Measurements from ENCODE around the gene SLC35F6.
"Not testable (repeated sequence)": the region's sequence is repeated elsewhere in the genome, so short reads cannot be mapped to it uniquely, and the experiment has no call there.

Gene SLC35F6

DNA sequence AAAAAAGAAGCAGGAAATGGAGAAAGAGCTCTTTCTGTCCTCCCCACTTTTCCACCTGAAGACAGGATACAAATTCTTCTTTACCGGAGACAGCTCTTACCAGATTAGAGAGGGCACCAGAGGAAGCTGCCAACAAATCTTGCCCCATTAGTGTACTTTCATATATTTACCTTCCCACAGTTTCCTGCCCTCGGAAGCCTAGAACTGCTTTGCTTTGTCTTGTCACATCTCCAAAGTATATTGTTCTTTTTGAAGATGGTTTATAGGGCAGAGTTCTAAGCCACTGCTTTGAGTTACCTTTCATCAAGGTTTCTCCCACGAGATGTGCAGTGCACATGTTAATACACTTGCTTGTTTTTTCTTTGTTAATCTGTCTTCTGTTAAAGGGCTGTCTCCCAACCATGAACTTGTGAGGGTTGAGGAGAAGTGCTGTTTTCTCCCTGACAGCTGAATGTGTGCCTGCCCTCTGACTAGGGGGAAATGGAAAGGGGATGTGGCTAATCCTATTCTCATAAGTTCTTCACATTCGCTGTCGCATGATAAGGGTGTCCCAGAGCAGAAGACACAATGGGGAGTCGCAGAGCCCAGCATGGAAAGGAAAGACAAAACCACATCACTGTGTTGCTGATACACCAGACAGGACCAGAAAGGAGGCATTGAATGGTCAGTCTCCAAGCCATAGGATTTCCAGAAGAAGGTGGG is 45.9 kb downstream of the SLC35F6 start:
- H2BK120ac ChIP-seq (ENCODE audit: low read depth, low read length): no peak overlapping the region
- H2AK5ac ChIP-seq (ENCODE audit: low read length): no peak overlapping the region
- H3K27ac ChIP-seq (ENCODE audit: low read depth, low read length): no peak overlapping the region
- no peak overlapping the region for H4K8ac ChIP-seq (ENCODE audit: low read depth, low read length)
- no peaks in the 10 kb centered on the region for H3K27me3 ChIP-seq (ENCODE audit: insufficient read depth, low read length, poor library complexity)
- H3K79me1 ChIP-seq (ENCODE audit: low read length): no peaks in the 10 kb centered on the region
- H3K23ac ChIP-seq (ENCODE audit: low read length): no peak overlapping the region
- no peak overlapping the region for H3K4me2 ChIP-seq (ENCODE audit: low read length)
- no peak overlapping the region for H3K56ac ChIP-seq (ENCODE audit: low read length)
- H3K36me3 ChIP-seq (ENCODE audit: control insufficient read depth, insufficient read depth, low read length): no peaks in the 10 kb centered on the region
- no peak overlapping the region for H4K5ac ChIP-seq (ENCODE audit: low read length)
- H2BK5ac ChIP-seq (ENCODE audit: low read length): no peak overlapping the region
- DNase-seq: peak; percentile 8
- H3K18ac ChIP-seq (ENCODE audit: low read length): no peak overlapping the region
- no peak overlapping the region for H3K4ac ChIP-seq (ENCODE audit: low read depth, low read length)
- H3K9ac ChIP-seq (ENCODE audit: low read length): no peak overlapping the region
- no peaks in the 10 kb centered on the region for H3K4me1 ChIP-seq (ENCODE audit: control insufficient read depth, low read depth, low read length)
- H2BK15ac ChIP-seq (replicated peaks; ENCODE audit: low read depth): no peak overlapping the region
- H3K4me3 ChIP-seq (ENCODE audit: low read length): no peak overlapping the region
- no CpG with 5 or more reads among the region's 6 CpGs for WGBS (ENCODE audit: extremely low coverage, insufficient coverage, low lambda C conversion rate)
- no peaks in the 10 kb centered on the region for H3K79me2 ChIP-seq (ENCODE audit: control insufficient read depth, insufficient read depth, low read length)

- H2AK5ac ChIP-seq (ENCODE audit: low read length): no peak overlapping the region
- no peak overlapping the region for H2BK15ac ChIP-seq (replicated peaks; ENCODE audit: low read depth)
- no peak overlapping the region for H3K56ac ChIP-seq (ENCODE audit: low read length)
- no peak overlapping the region for H3K4me3 ChIP-seq (ENCODE audit: low read length)
- no peak for DNase-seq
- H3K18ac ChIP-seq (ENCODE audit: low read length): no peak overlapping the region
- no peaks in the 10 kb centered on the region for H3K79me2 ChIP-seq (ENCODE audit: control insufficient read depth, insufficient read depth, low read length)
- H3K79me1 ChIP-seq (ENCODE audit: low read length): no peaks in the 10 kb centered on the region
- no peaks in the 10 kb centered on the region for H3K4me1 ChIP-seq (ENCODE audit: control insufficient read depth, low read depth, low read length)
- H2BK120ac ChIP-seq (ENCODE audit: low read depth, low read length): no peak overlapping the region
- H3K36me3 ChIP-seq (ENCODE audit: control insufficient read depth, insufficient read depth, low read length): no peaks in the 10 kb centered on the region
- no CpG with 5 or more reads among the region's 8 CpGs for WGBS (ENCODE audit: extremely low coverage, insufficient coverage, low lambda C conversion rate)
- no peaks in the 10 kb centered on the region for H3K27me3 ChIP-seq (ENCODE audit: insufficient read depth, low read length, poor library complexity)
- no peak overlapping the region for H3K27ac ChIP-seq (ENCODE audit: low read depth, low read length)
- no peak overlapping the region for H4K8ac ChIP-seq (ENCODE audit: low read depth, low read length)
- H3K9ac ChIP-seq (ENCODE audit: low read length): no peak overlapping the region
- H3K4me2 ChIP-seq (ENCODE audit: low read length): no peak overlapping the region
- H3K23ac ChIP-seq (ENCODE audit: low read length): no peak overlapping the region
- no peak overlapping the region for H3K4ac ChIP-seq (ENCODE audit: low read depth, low read length)
- H2BK5ac ChIP-seq (ENCODE audit: low read length): no peak overlapping the region
- no peak overlapping the region for H4K5ac ChIP-seq (ENCODE audit: low read length)
These were observed 47.2 kb downstream of the SLC35F6 start for GRCh38 chr2:26811261-26811660.

- Histone ChIP-seq H3K27ac (ENCODE audit: low read depth, low read length) (no peak overlapping the region), H2BK120ac (ENCODE audit: low read depth, low read length) (no peak overlapping the region), H3K4me2 (ENCODE audit: low read length) (no peak overlapping the region), H3K4ac (ENCODE audit: low read depth, low read length) (no peak overlapping the region), H3K79me2 (ENCODE audit: control insufficient read depth, insufficient read depth, low read length) (no peaks in the 10 kb centered on the region), H2BK5ac (ENCODE audit: low read length) (no peak overlapping the region), H2BK15ac (replicated peaks; ENCODE audit: low read depth) (no peak overlapping the region), H3K4me1 (ENCODE audit: control insufficient read depth, low read depth, low read length) (no peaks in the 10 kb centered on the region), H4K8ac (ENCODE audit: low read depth, low read length) (no peak overlapping the region), H3K18ac (ENCODE audit: low read length) (no peak overlapping the region), H2AK5ac (ENCODE audit: low read length) (no peak overlapping the region), H3K79me1 (ENCODE audit: low read length) (no peaks in the 10 kb centered on the region), H3K23ac (ENCODE audit: low read length) (no peak overlapping the region), H4K5ac (ENCODE audit: low read length) (no peak overlapping the region), H3K56ac (ENCODE audit: low read length) (no peak overlapping the region), H3K4me3 (ENCODE audit: low read length) (no peak overlapping the region), H3K27me3 (ENCODE audit: insufficient read depth, low read length, poor library complexity) (no peaks in the 10 kb centered on the region), H3K9ac (ENCODE audit: low read length) (no peak overlapping the region), H3K36me3 (ENCODE audit: control insufficient read depth, insufficient read depth, low read length) (no peaks in the 10 kb centered on the region)
- no CpG with 5 or more reads among the region's 14 CpGs for WGBS (ENCODE audit: extremely low coverage, insufficient coverage, low lambda C conversion rate)
- peak; percentile 13 for DNase-seq
These were observed 48.0 kb downstream of the SLC35F6 start for GRCh38 chr2:26811791-26812694.

GRCh38 chr2:26812731-26813130 is 48.6 kb downstream of the SLC35F6 start:
- Histone ChIP-seq H4K5ac (ENCODE audit: low read length) (no peak overlapping the region), H3K4me2 (ENCODE audit: low read length) (no peak overlapping the region), H2BK120ac (ENCODE audit: low read depth, low read length) (no peak overlapping the region), H3K4me1 (ENCODE audit: control insufficient read depth, low read depth, low read length) (no peaks in the 10 kb centered on the region), H2BK5ac (ENCODE audit: low read length) (no peak overlapping the region), H3K56ac (ENCODE audit: low read length) (no peak overlapping the region), H3K36me3 (ENCODE audit: control insufficient read depth, insufficient read depth, low read length) (no peaks in the 10 kb centered on the region), H3K4me3 (ENCODE audit: low read length) (no peak overlapping the region), H2BK15ac (replicated peaks; ENCODE audit: low read depth) (no peak overlapping the region), H4K8ac (ENCODE audit: low read depth, low read length) (no peak overlapping the region), H3K79me1 (ENCODE audit: low read length) (no peaks in the 10 kb centered on the region), H3K79me2 (ENCODE audit: control insufficient read depth, insufficient read depth, low read length) (no peaks in the 10 kb centered on the region), H3K27ac (ENCODE audit: low read depth, low read length) (no peak overlapping the region), H3K27me3 (ENCODE audit: insufficient read depth, low read length, poor library complexity) (no peaks in the 10 kb centered on the region), H3K18ac (ENCODE audit: low read length) (no peak overlapping the region), H2AK5ac (ENCODE audit: low read length) (no peak overlapping the region), H3K23ac (ENCODE audit: low read length) (no peak overlapping the region), H3K4ac (ENCODE audit: low read depth, low read length) (no peak overlapping the region), H3K9ac (ENCODE audit: low read length) (no peak overlapping the region)
- no peak for DNase-seq
- WGBS (ENCODE audit: extremely low coverage, insufficient coverage, low lambda C conversion rate): no CpG with 5 or more reads among the region's 3 CpGs

DNA sequence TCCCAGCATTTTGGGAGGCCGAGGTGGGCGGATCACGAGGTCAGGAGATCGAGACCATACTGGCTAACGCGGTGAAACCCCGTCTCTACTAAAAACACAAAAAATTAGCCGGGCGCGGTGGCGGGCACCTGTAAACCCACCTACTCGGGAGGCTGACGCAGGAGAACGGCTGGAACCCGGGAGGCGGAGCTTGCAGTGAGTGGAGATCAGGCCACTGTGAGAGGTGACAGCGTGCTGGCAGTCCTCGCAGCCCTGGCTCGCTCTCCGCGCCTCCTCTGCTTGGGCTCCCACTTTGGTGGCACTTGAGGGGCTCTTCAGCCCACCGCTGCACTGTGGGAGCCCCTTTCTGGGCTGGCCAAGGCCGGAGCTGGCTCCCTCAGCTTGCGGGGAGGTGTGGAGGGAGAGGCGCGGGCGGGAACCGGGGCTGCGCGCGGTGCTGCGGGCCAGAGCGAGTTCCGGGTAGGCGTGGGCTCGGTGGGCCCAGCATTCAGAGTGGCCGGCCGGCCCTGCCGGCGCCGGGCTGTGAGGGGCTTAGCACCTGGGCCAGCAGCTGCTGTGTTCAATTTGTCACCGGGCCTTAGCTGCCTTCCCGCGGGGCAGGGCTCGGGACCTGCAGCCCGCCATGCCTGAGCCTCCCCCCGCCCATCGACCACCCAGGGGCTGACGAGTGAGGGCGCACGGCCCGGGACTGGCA is 50.1 kb downstream of the SLC35F6 start:
- H3K18ac ChIP-seq (ENCODE audit: low read length); H3K23ac ChIP-seq (ENCODE audit: low read length); H3K27ac ChIP-seq (ENCODE audit: low read depth, low read length); H3K79me1 ChIP-seq (ENCODE audit: low read length); H2BK120ac ChIP-seq (ENCODE audit: low read depth, low read length); H3K4me3 ChIP-seq (ENCODE audit: low read length); H3K4ac ChIP-seq (ENCODE audit: low read depth, low read length); H4K5ac ChIP-seq (ENCODE audit: low read length); H2AK5ac ChIP-seq (ENCODE audit: low read length); H3K4me1 ChIP-seq (ENCODE audit: control insufficient read depth, low read depth, low read length); DNase-seq; H3K27me3 ChIP-seq (ENCODE audit: insufficient read depth, low read length, poor library complexity); H3K9ac ChIP-seq (ENCODE audit: low read length); H3K36me3 ChIP-seq (ENCODE audit: control insufficient read depth, insufficient read depth, low read length); H2BK5ac ChIP-seq (ENCODE audit: low read length); H3K4me2 ChIP-seq (ENCODE audit: low read length); H3K79me2 ChIP-seq (ENCODE audit: control insufficient read depth, insufficient read depth, low read length); H4K8ac ChIP-seq (ENCODE audit: low read depth, low read length); H3K56ac ChIP-seq (ENCODE audit: low read length); H2BK15ac ChIP-seq (replicated peaks; ENCODE audit: low read depth): not testable (repeated sequence)
- no CpG with 5 or more reads among the region's 52 CpGs for WGBS (ENCODE audit: extremely low coverage, insufficient coverage, low lambda C conversion rate)

Measured in mesendoderm (in vitro differentiated cells).